IPS DF 6.9 (cell line): ENCODE measurements around the gene GFER.
"Not testable (repeated sequence)": the region's sequence is repeated elsewhere in the genome, so short reads cannot be mapped to it uniquely, and the experiment has no call there.

Source experiments
- DNase-seq: peaks from one replicate; pipeline ENCODE4 v3.0.0-alpha.2; 2013; ENCODE audit warnings: low read depth, low spot score
- H3K27ac ChIP-seq: one replicate; pipeline ENCODE4 v1.5.1; 2013; ENCODE audit warnings: low read length, control low read depth
- H3K27me3 ChIP-seq: 2 replicates; pipeline ENCODE4 v1.6.1; 2013; ENCODE audit warnings: mild to moderate bottlenecking, low read length; ENCODE audit not compliant: control insufficient read depth, insufficient read depth
- H3K36me3 ChIP-seq: 2 replicates; pipeline ENCODE4 v1.6.1; 2013; ENCODE audit warnings: low read length; ENCODE audit not compliant: control insufficient read depth, insufficient read depth
- H3K4me1 ChIP-seq: 2 replicates; pipeline ENCODE4 v1.6.1; 2013; ENCODE audit warnings: low read length; ENCODE audit not compliant: control insufficient read depth, insufficient read depth
- H3K4me3 ChIP-seq: 2 replicates; pipeline ENCODE4 v1.5.1; 2013; ENCODE audit warnings: mild to moderate bottlenecking, low read length
- H3K9me3 ChIP-seq: 2 replicates; pipeline ENCODE4 v1.6.1; 2013; ENCODE audit warnings: low read length, inconsistent platforms; ENCODE audit not compliant: control insufficient read depth, insufficient read depth
- WGBS: extraction: QIAGEN DNeasy Blood & Tissue Kit; methylation state at CpG from one replicate; pipeline ENCODE4 v1.1.7; 2013; ENCODE audit warnings: mixed read lengths, missing lambda C conversion rate; ENCODE audit not compliant: insufficient read length, insufficient coverage; 5-methylcytosine and 5-hydroxymethylcytosine counted together

GFER gene

GRCh38 chr16:1983544-1984346 is at the start of gene GFER:
Gene GFER (plus strand): TSS chr16:1984193. CDS start chr16:1984219, 26 bp downstream.
- peaks cover 11% of the 10 kb centered on the region; the same call in 1 of the 2 replicates for H3K27me3 ChIP-seq

GRCh38 chr16:1936945-1937479 is 47.0 kb upstream of the GFER start:
- WGBS, result no CpG with 5 or more reads among the region's 11 CpGs

More at GRCh38 chr16:1983544-1984346, at the start of gene GFER:
- no peak within 1 kb of the TSS for H3K27ac ChIP-seq
- no peaks in the 10 kb centered on the region for H3K9me3 ChIP-seq
- no CpG with 5 or more reads among the region's 109 CpGs for WGBS
- 0 out of 2 replicates have a peak, but pooled peaks cover 3% of the 10 kb centered on the region for H3K4me1 ChIP-seq
- DNase-seq, result peak; percentile 78
- H3K36me3 ChIP-seq, result peaks cover 9% of the 10 kb centered on the region
- peak within 1 kb of the TSS; percentile 68 for H3K4me3 ChIP-seq

GRCh38 chr16:1938316-1938715 is 45.7 kb upstream of the GFER start:
- H3K36me3 ChIP-seq, result peaks cover 16% of the 10 kb centered on the region
- H3K4me1 ChIP-seq, result peaks cover 3% of the 10 kb centered on the region; the same call in 1 of the 2 replicates
- no peak overlapping the region for H3K27ac ChIP-seq
- H3K27me3 ChIP-seq, result no peaks in the 10 kb centered on the region
- no peaks in the 10 kb centered on the region for H3K9me3 ChIP-seq
- no peak for DNase-seq
- no peak overlapping the region for H3K4me3 ChIP-seq
- no CpG with 5 or more reads among the region's 10 CpGs for WGBS

More at GRCh38 chr16:1936945-1937479, 47.0 kb upstream of the GFER start:
- Histone ChIP-seq H3K9me3 (no peaks in the 10 kb centered on the region), H3K4me3 (no peak overlapping the region), H3K27me3 (no peaks in the 10 kb centered on the region), H3K27ac (no peak overlapping the region), H3K36me3 (peaks cover 16% of the 10 kb centered on the region), H3K4me1 (no peaks in the 10 kb centered on the region; the same call in 1 of the 2 replicates)
- DNase-seq, result no peak

- no peak overlapping the region for H3K4me3 ChIP-seq
- no CpG with 5 or more reads among the region's 17 CpGs for WGBS
- no peaks in the 10 kb centered on the region for H3K9me3 ChIP-seq
- H3K36me3 ChIP-seq, result peaks cover 16% of the 10 kb centered on the region
- DNase-seq, result no peak
- no peaks in the 10 kb centered on the region for H3K27me3 ChIP-seq
- H3K27ac ChIP-seq, result no peak overlapping the region
- H3K4me1 ChIP-seq, result peaks cover 3% of the 10 kb centered on the region; the same call in 1 of the 2 replicates
Measured at GRCh38 chr16:1938910-1939309, 45.1 kb upstream of the GFER start.

- H3K36me3 ChIP-seq, result peaks cover 16% of the 10 kb centered on the region
Measured at GRCh38 chr16:1939833-1940232, 44.2 kb upstream of the GFER start.

GRCh38 chr16:1940273-1941161 is 43.5 kb upstream of the GFER start:
- H3K27ac ChIP-seq, result no peak overlapping the region
- WGBS, result no CpG with 5 or more reads among the region's 23 CpGs
- no peak overlapping the region for H3K4me3 ChIP-seq
- H3K36me3 ChIP-seq, result peaks cover 16% of the 10 kb centered on the region
- H3K9me3 ChIP-seq, result no peaks in the 10 kb centered on the region
- peaks cover 3% of the 10 kb centered on the region; the same call in 1 of the 2 replicates for H3K4me1 ChIP-seq
- DNase-seq, result no peak
- no peaks in the 10 kb centered on the region for H3K27me3 ChIP-seq

More at GRCh38 chr16:1939833-1940232, 44.2 kb upstream of the GFER start:
- not testable (repeated sequence) for H3K27me3 ChIP-seq, H3K9me3 ChIP-seq, H3K4me3 ChIP-seq, H3K27ac ChIP-seq, H3K4me1 ChIP-seq, DNase-seq
- WGBS, result no CpG with 5 or more reads among the region's 8 CpGs

GRCh38 chr16:1941162-1942046 is 42.6 kb upstream of the GFER start:
- no peaks in the 10 kb centered on the region for H3K27me3 ChIP-seq
- DNase-seq, result no peak
- H3K9me3 ChIP-seq, result no peaks in the 10 kb centered on the region
- no CpG with 5 or more reads among the region's 30 CpGs for WGBS
- peaks cover 3% of the 10 kb centered on the region; the same call in 1 of the 2 replicates for H3K4me1 ChIP-seq
- H3K4me3 ChIP-seq, result no peak overlapping the region
- H3K27ac ChIP-seq, result no peak overlapping the region
- peaks cover 16% of the 10 kb centered on the region for H3K36me3 ChIP-seq

- Histone ChIP-seq H3K27ac (no peak overlapping the region), H3K27me3 (no peaks in the 10 kb centered on the region), H3K36me3 (peaks cover 16% of the 10 kb centered on the region), H3K9me3 (no peaks in the 10 kb centered on the region), H3K4me3 (peak overlapping the region; percentile 50), H3K4me1 (peaks cover 3% of the 10 kb centered on the region; the same call in 1 of the 2 replicates)
- DNase-seq, result no peak
- no CpG with 5 or more reads among the region's 17 CpGs for WGBS
Measured at GRCh38 chr16:1942047-1942809, 41.8 kb upstream of the GFER start.
